Measurements from ENCODE around the gene GABRR2.
A peak's percentile ranks its signal among the peaks of the same experiment; 100 is the strongest.

The GABRR2 gene

GRCh38 chr6:89330910-89331309 is 15.8 kb upstream of the GABRR2 start:
- no peak overlapping the region for H3K27ac ChIP-seq (ENCODE audit: extremely low read depth, low read depth, low read length)
- ChIA-PET POLR2A (interaction anchor here (1.2 kb wide), 1 partner anchor 23 kb away, joined by 3 read pairs; no protein-coding TSS in a partner anchor), CTCF (interaction anchor here (0.6 kb wide), 1 partner anchor 12 kb away, joined by 3 read pairs; no protein-coding TSS in a partner anchor)
- H3K36me3 ChIP-seq (ENCODE audit: control insufficient read depth in 2 of 2, insufficient read depth in 1 of 2, low read length in 2 of 2), result peaks cover 14 to 56% of the 10 kb centered on the region in 2 experiments
- H3K9me3 ChIP-seq (ENCODE audit: control insufficient read depth, insufficient read depth, low read depth, low read length), result no peaks in the 10 kb centered on the region
- TF ChIP-seq ZSCAN23 (tag by site-specific recombination; IDR thresholded peaks at IDR 0.05), result no peak
- peak; percentile 32; the same call in 1 of the 2 replicates for TF ChIP-seq ZNF664 (tag by site-specific recombination; IDR thresholded peaks at IDR 0.05)
- no peak overlapping the region for H3K4me3 ChIP-seq (ENCODE audit: low read depth, low read length)
- no peaks in the 10 kb centered on the region for H3K4me1 ChIP-seq (ENCODE audit: control insufficient read depth, insufficient read depth, low read length)

DNA sequence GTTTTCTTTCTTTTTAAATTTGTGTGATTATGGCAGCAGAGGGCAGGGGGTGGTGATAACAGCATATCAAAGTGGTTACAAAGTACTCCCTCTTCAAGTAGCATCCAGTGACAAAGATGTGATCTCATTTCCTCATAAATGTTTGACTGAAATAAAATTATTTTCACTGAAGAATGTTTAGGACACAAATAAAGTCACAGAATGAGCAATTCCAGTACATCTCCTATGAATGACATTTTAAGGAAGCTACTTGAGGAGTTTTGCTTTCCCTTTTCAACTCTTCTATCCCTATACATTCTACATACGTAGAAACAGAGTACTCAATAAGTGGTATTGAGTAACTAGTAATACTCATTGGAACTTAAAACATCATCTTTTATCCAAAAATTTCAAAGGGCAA is 13.9 kb upstream of the GABRR2 start:
- POLR2A ChIA-PET, result no interaction called here
- H3K9me3 ChIP-seq (ENCODE audit: control insufficient read depth, insufficient read depth, low read depth, low read length), result no peaks in the 10 kb centered on the region
- TF ChIP-seq HOXD13 (CRISPR knock-in tag; IDR thresholded peaks at IDR 0.05; ENCODE audit: borderline replicate concordance), result no peak
- TF ChIP-seq SP3 (tag by site-specific recombination; IDR thresholded peaks at IDR 0.05), result no peak
- TF ChIP-seq PRDM1 (tag by site-specific recombination; IDR thresholded peaks at IDR 0.05), result no peak
- no peak for TF ChIP-seq ZNF114 (tag by site-specific recombination; IDR thresholded peaks at IDR 0.05)
- TF ChIP-seq ZNF214 (tag by site-specific recombination; IDR thresholded peaks at IDR 0.05; ENCODE audit: borderline replicate concordance), result no peak
- TF ChIP-seq ZSCAN30 (tag by site-specific recombination; IDR thresholded peaks at IDR 0.05), result no peak
- no peak for TF ChIP-seq GFI1B (tag by site-specific recombination; IDR thresholded peaks at IDR 0.05)
- no peak for TF ChIP-seq ZBTB21 (tag by site-specific recombination; IDR thresholded peaks at IDR 0.05)
- no peak for TF ChIP-seq ZBTB11 (tag by site-specific recombination; conservative IDR thresholded peaks at IDR 0.05; ENCODE audit: low read depth)
- TF ChIP-seq, protein P1, sequence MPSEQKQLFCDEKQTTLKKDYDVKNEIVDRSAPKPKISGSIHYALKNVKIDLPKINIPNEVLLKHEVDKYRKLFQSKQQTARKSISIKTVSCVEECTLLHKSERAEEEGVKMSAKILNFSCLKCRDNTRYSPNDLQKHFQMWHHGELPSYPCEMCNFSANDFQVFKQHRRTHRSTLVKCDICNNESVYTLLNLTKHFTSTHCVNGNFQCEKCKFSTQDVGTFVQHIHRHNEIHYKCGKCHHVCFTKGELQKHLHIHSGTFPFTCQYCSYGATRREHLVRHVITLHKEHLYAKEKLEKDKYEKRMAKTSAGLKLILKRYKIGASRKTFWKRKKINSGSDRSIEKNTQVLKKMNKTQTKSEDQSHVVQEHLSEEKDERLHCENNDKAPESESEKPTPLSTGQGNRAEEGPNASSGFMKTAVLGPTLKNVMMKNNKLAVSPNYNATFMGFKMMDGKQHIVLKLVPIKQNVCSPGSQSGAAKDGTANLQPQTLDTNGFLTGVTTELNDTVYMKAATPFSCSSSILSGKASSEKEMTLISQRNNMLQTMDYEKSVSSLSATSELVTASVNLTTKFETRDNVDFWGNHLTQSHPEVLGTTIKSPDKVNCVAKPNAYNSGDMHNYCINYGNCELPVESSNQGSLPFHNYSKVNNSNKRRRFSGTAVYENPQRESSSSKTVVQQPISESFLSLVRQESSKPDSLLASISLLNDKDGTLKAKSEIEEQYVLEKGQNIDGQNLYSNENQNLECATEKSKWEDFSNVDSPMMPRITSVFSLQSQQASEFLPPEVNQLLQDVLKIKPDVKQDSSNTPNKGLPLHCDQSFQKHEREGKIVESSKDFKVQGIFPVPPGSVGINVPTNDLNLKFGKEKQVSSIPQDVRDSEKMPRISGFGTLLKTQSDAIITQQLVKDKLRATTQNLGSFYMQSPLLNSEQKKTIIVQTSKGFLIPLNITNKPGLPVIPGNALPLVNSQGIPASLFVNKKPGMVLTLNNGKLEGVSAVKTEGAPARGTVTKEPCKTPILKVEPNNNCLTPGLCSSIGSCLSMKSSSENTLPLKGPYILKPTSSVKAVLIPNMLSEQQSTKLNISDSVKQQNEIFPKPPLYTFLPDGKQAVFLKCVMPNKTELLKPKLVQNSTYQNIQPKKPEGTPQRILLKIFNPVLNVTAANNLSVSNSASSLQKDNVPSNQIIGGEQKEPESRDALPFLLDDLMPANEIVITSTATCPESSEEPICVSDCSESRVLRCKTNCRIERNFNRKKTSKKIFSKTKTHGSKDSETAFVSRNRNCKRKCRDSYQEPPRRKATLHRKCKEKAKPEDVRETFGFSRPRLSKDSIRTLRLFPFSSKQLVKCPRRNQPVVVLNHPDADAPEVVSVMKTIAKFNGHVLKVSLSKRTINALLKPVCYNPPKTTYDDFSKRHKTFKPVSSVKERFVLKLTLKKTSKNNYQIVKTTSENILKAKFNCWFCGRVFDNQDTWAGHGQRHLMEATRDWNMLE (tag by site-specific recombination; conservative IDR thresholded peaks at IDR 0.05; ENCODE audit: low read depth), result no peak
- TF ChIP-seq ZNF302 (tag by site-specific recombination; IDR thresholded peaks at IDR 0.05; ENCODE audit: low read depth), result no peak
- no peak for TF ChIP-seq SCRT1 (tag by site-specific recombination; IDR thresholded peaks at IDR 0.05; ENCODE audit: borderline replicate concordance)
- TF ChIP-seq ZNF19 (tag by site-specific recombination; IDR thresholded peaks at IDR 0.05; ENCODE audit: low read depth), result no peak
- no peak for TF ChIP-seq ZFP69B (tag by site-specific recombination; IDR thresholded peaks at IDR 0.05)
- TF ChIP-seq ZNF560 (tag by site-specific recombination; IDR thresholded peaks at IDR 0.05; ENCODE audit: borderline replicate concordance), result no peak
- TF ChIP-seq FEZF1 (tag by site-specific recombination; IDR thresholded peaks at IDR 0.05), result no peak
- no peak for TF ChIP-seq ZNF623 (tag by site-specific recombination; IDR thresholded peaks at IDR 0.05)
- peaks cover 8 to 48% of the 10 kb centered on the region in 2 experiments for H3K36me3 ChIP-seq (ENCODE audit: control insufficient read depth in 2 of 2, insufficient read depth in 1 of 2, low read length in 2 of 2)
- CTCF ChIA-PET, result interaction anchor here (1.3 kb wide), 1 partner anchor 10 kb away, joined by 4 read pairs; no protein-coding TSS in a partner anchor
- no peaks in the 10 kb centered on the region for H3K4me1 ChIP-seq (ENCODE audit: control insufficient read depth, insufficient read depth, low read length)
- H3K4me3 ChIP-seq (ENCODE audit: low read depth, low read length), result no peak overlapping the region
- H3K27ac ChIP-seq (ENCODE audit: extremely low read depth, low read depth, low read length), result no peak overlapping the region
